ENCODE measurements around the gene PNMA1.
A peak's percentile ranks its signal among the peaks of the same experiment; 100 is the strongest.

The PNMA1 gene

GRCh38 chr14:73731111-73731510 lies 16.9 kb upstream of the PNMA1 start:
- no peak for DNase-seq

DNA sequence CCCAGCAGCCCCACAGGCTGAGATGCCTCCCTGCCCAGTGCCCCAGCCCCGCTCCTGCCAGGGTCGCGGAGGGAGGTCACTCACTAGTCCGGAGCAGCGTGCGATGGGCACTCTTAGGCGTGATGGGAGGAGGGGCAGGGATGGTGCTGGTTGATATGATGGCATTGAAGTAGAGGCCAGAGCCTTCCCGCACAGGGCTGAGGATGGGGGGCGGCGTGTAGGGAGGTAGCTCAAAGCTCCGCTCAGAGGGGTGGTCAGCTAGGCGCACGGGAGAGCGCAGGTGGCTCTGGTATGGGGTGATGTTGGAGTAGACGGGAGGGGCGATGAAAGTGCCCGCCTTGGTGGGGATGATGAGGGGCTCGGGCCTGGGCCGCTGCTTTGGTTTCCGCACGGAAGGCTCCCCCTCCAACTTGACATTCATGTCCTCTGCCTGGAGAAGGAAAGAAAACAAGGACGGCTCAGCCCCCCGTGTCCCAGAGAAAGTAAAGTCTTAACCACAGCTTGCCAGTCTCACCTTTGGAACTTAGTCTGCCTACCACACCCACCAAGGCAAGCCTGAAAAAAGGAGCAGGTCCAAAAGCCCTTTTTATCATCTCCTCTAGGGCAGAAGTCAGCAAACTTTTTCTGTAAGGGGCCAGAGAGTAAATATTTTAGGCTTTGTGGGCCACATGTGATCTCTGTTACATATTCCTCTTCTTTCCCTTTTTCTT lies 15.5 kb upstream of the PNMA1 start:
- DNase-seq, result no peak

GRCh38 chr14:73728717-73729330 lies 14.6 kb upstream of the PNMA1 start:
- peak; percentile 57 for DNase-seq

- DNase-seq, result no peak
Observed at GRCh38 chr14:73727166-73727565, 13.0 kb upstream of the PNMA1 start.

GRCh38 chr14:73726025-73726961 lies 12.1 kb upstream of the PNMA1 start:
- DNase-seq, result no peak

GRCh38 chr14:73725116-73726024 lies 11.2 kb upstream of the PNMA1 start:
- no peak for DNase-seq

- no peak for DNase-seq
Observed at GRCh38 chr14:73724696-73725095, 10.5 kb upstream of the PNMA1 start.

GRCh38 chr14:73723797-73724661 lies 9.8 kb upstream of the PNMA1 start:
- DNase-seq, result no peak

GRCh38 chr14:73723406-73723796 lies 9.2 kb upstream of the PNMA1 start:
- no peak for DNase-seq

DNA sequence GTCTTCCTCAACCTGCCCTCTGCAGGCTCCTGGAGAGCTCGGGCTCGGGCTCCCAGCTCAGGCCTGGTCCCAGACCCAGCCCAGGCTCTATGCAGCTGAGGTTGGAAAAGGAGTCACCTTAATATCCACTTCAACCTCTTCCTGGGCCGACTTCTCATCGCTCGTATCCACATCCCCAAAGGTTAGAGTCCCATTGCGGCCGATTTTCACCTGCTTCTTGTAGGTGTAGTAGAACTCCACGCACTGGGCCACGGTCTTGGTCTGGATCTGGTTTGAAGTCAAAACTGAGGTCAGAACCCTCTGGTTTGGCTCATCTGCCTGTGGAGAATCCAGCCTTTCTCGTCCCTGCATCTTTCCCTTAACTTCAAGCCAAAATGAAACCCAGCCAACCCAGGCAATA lies 8.4 kb upstream of the PNMA1 start:
- DNase-seq, result no peak

DNA sequence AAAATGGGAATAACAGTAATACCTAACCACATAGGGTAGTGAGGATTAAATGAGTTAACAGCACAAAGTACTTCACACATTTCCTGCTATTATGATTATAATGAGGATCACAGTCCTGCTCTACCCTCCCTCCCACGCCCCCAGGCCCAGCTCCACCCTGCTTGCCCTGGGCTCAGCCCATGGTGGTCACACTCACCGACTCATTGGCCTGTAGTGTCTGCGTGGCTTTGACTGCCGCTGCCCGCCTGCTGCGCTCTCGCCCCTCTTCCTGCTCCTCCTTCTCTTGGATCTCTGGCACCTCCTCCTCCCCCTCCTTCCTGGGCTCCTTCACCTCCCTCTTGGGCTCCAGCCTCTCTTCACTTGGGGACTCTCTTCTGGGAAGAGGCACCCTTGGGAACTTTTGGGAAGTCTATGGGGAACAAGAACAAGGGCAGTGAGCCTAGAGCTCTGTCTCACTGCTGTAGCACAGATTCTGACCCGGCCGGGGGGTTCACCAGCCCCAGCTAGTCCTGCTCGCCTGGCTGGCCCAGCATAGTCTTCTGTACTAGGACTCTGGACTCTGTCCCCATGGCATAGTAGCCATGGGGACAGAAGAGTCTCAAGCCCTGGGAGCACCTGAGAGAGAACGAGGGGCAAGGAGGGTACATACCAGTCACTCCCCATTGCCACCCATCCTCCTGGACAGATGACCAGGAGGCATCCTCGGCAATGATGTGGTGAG lies 7.1 kb upstream of the PNMA1 start:
- DNase-seq, result no peak

DNA sequence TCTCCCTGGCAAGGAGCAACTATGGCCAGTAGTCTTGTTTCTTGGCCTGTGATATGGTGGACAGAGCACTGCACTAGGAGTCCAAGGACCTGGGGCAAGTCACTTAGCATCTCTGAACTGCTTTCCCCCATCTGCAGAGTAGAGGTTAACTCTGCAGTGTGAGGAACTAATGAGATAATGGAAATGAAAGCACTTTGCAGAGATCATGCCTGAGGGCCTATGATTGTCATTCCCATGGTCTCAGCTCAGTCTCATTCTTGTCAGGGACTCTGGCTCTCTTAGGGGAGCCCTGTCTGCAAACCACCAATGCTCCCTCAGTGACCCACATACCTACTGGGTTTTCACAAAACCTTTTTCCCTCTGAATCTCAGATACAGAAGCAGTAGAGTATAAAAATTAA lies 6.5 kb upstream of the PNMA1 start:
- no peak for DNase-seq

GRCh38 chr14:73719791-73720190 lies 5.6 kb upstream of the PNMA1 start:
- no peak for DNase-seq

- no peak for DNase-seq
Observed at GRCh38 chr14:73719361-73719760, 5.2 kb upstream of the PNMA1 start.

GRCh38 chr14:73718418-73719251 lies 4.5 kb upstream of the PNMA1 start:
- no peak for DNase-seq

DNA sequence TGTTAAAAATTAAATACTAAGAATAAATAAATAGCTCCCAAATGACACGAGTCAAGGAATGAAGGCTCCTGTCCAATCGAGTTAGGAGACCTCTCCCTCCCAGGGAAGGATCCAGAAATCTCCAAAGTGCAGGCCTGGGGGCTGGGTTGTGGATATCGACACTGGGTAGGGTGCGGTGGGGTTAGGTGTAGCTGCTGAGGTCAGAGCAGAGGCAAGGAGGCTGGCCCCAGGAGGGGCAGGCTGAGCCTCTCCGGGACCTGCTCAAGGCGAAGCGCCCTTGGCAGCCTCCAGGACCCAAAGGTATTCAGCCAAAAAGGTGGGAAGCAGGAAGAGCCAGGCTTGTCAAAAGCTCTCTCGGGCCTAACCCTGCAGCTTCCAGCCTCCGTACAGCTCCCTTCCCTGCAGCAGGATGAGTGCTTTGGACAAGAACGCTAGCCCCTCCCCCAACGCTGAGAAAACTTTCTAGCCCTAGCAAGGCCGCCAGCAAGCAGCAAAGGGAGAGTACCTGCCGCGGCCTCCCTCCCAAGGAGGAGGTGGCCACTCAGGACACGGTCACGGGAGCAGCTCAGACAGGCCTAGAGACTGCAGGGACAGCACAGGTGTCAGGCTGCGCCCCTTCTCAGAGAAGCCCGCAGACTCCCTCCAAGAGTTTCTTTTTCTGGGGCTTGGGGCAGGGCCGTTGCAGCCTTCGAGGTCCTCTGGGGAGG lies 3.7 kb upstream of the PNMA1 start:
- no peak for DNase-seq

DNA sequence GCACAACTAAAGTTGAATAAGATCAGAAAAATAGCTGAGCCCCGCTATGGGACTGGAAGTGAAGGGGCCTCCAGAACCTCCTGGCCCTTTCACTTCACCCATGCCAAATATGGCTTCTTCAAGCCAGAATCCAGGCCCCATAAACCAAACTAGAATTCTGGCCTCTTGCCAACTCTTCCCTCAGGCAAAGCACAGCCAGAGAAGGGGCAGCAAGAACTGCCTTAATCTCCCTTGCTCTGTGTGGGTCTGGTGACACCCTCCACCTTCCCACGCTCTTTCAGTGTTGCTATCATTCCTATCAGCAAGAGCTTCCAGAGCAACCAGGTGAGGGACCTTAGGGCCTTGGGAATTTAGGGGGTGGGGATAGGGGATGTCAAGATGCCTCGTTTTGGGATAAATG lies 3.1 kb upstream of the PNMA1 start:
- no peak for DNase-seq

DNA sequence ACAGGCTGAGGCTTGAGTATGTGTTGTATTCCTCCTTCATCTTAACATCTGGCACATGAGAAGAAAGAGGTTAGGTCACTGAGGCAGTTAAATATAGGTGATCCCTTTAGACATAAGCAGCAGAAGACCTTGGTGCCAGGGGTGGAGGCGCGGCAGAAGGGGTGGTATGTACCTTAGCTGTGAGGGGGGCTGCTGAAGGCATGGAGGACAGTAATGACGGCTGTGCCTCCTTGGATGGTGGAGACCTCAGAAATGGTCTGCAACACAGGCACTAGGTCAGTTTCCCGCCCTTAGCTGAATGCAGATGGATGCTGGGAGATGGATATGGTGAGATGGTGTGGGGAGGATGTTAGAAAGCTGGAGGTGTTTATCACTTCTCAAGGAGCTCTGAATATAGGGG lies 1.5 kb upstream of the PNMA1 start:
- no peak for DNase-seq

- peak; percentile 84 for DNase-seq
Observed at GRCh38 chr14:73714656-73715081, 485 bp upstream of the PNMA1 start.

Data from NCI-H748 treated with DMSO at 0.1 percent for 48 hours (cell line).